ENCODE measurements around the gene ANKRD9. TPM values are rescaled to one million over a fixed set of nuclear protein-coding genes. Genes with fewer than 3 reads are reported as not detected.

Gene ANKRD9
- total and polyA plus RNA-seq, 12 donors: 2.6 to 105 (median 40.2) TPM

- intact Hi-C loops (cut with DNase I): loop anchor here in 1 of 2 donors (5.0 kb wide), 1 partner anchor 33 kb away; no protein-coding TSS in a partner anchor
- Histone ChIP-seq H3K27me3 (no peaks in the 10 kb centered on the region), H3K9me3 (replicated peaks in 1 of 3) (no peaks in the 10 kb centered on the region), H3K27ac (peak overlapping the region in 4 of 5 donors; percentile 33 to 82 (median 74)), H3K36me3 (replicated peaks in 1 of 2) (no peaks in the 10 kb centered on the region), H3K4me1 (replicated peaks in 1 of 2) (peaks cover 9 to 17% of the 10 kb centered on the region in 2 donors), H3K4me3 (no peak overlapping the region)
- DNase-seq: no peak
- TF ChIP-seq CTCF (IDR thresholded peaks at IDR 0.05) (no peak), POLR2A (IDR thresholded peaks at IDR 0.05) (no peak)
- 99 to 100% (median 100%) methylated on average over 2 of the region's 2 CpGs for WGBS, 4 donors
Observed at GRCh38 chr14:102479107-102479506, 30.5 kb downstream of the ANKRD9 start.

- peak; percentile 75 to 94 (median 89) for DNase-seq
- Histone ChIP-seq H3K4me1 (replicated peaks in 1 of 2) (peaks cover 7 to 15% of the 10 kb centered on the region in 2 donors), H3K27ac (no peak overlapping the region), H3K4me3 (no peak overlapping the region), H3K36me3 (replicated peaks in 1 of 2) (no peaks in the 10 kb centered on the region), H3K27me3 (no peaks in the 10 kb centered on the region), H3K9me3 (replicated peaks in 1 of 3) (no peaks in the 10 kb centered on the region)
- intact Hi-C loops (cut with DNase I): loop anchor here in 1 of 2 donors (5.0 kb wide), 1 partner anchor 37 kb away; no protein-coding TSS in a partner anchor
- 17 to 44% (median 27%) methylated on average over 1 to 5 of the region's 5 CpGs for WGBS, 4 donors
- TF ChIP-seq CTCF (IDR thresholded peaks at IDR 0.05) (no peak), POLR2A (IDR thresholded peaks at IDR 0.05) (no peak)
Observed at GRCh38 chr14:102474934-102475333, 34.6 kb downstream of the ANKRD9 start.

GRCh38 chr14:102473559-102473958 is 36.0 kb downstream of the ANKRD9 start:
- intact Hi-C loops (cut with DNase I): no loop called here
- Histone ChIP-seq H3K36me3 (replicated peaks in 1 of 2) (no peaks in the 10 kb centered on the region), H3K27ac (no peak overlapping the region), H3K4me3 (no peak overlapping the region), H3K9me3 (replicated peaks in 1 of 3) (no peaks in the 10 kb centered on the region), H3K27me3 (no peaks in the 10 kb centered on the region), H3K4me1 (replicated peaks in 1 of 2) (peaks cover 0 to 7% of the 10 kb centered on the region in 2 donors)
- TF ChIP-seq CTCF (IDR thresholded peaks at IDR 0.05): no peak
- TF ChIP-seq POLR2A (IDR thresholded peaks at IDR 0.05): no peak
- 95 to 98% (median 98%) methylated on average over 2 of the region's 2 CpGs for WGBS, 4 donors
- DNase-seq: no peak

- Histone ChIP-seq H3K27ac (no peak overlapping the region), H3K27me3 (no peaks in the 10 kb centered on the region), H3K9me3 (replicated peaks in 1 of 3) (no peaks in the 10 kb centered on the region), H3K4me1 (replicated peaks in 1 of 2) (peaks cover 0 to 7% of the 10 kb centered on the region in 2 donors), H3K36me3 (replicated peaks in 1 of 2) (no peaks in the 10 kb centered on the region), H3K4me3 (no peak overlapping the region)
- no peak for TF ChIP-seq CTCF (IDR thresholded peaks at IDR 0.05)
- no peak for TF ChIP-seq POLR2A (IDR thresholded peaks at IDR 0.05)
- no peak for DNase-seq
- WGBS, 4 donors: 73 to 92% (median 86%) methylated on average over 7 to 9 of the region's 9 CpGs
- intact Hi-C loops (cut with DNase I): no loop called here
Observed at GRCh38 chr14:102472791-102473150, 36.8 kb downstream of the ANKRD9 start.
